Glomerular endothelial cell (primary cell): Measurements from ENCODE around the gene HLA-DRA. TPM values are rescaled to one million over a fixed set of nuclear protein-coding genes. Genes with fewer than 3 reads are reported as not detected.
"Not testable (repeated sequence)": the region's sequence is repeated elsewhere in the genome, so short reads cannot be mapped to it uniquely, and the experiment has no call there.

Source experiments
- DNase-seq: peaks from one replicate; pipeline ENCODE4 v3.0.0-alpha.2; 2011; ENCODE audit warnings: low read depth, low spot score; ENCODE audit errors: extremely low read depth
- total RNA-seq: library from RNA; depleted of rRNA; stranded (reverse); fragments of >200 nt; gene quantifications from 2 replicates; pipeline ENCODE4 v1.2.3, GENCODE V29; 2015

Gene HLA-DRA
- total RNA-seq, 1 donor from 2014 or later = 0.41 TPM

GRCh38 chr6:32473376-32474348 is 34.0 kb downstream of the HLA-DRA start:
- DNase-seq = not testable (repeated sequence)

GRCh38 chr6:32475392-32476206 is 35.9 kb downstream of the HLA-DRA start:
- no peak for DNase-seq

GRCh38 chr6:32483968-32484613 is 44.4 kb downstream of the HLA-DRA start:
- DNase-seq = no peak

- no peak for DNase-seq
Observed at GRCh38 chr6:32484614-32484998, 44.9 kb downstream of the HLA-DRA start.

- DNase-seq = no peak
Observed at GRCh38 chr6:32488083-32488482, 48.4 kb downstream of the HLA-DRA start.

- no peak for DNase-seq
Observed at GRCh38 chr6:32491700-32492099, 52.0 kb downstream of the HLA-DRA start.

- DNase-seq = no peak
Observed at GRCh38 chr6:32492351-32492750, 52.7 kb downstream of the HLA-DRA start.

Other genes starting within 250 kb of the HLA-DRA start
- 38.3 and 72.2 TPM in 2 replicates for gene PBX2, start 249.7 kb upstream of the HLA-DRA start, total RNA-seq
- gene GPSM3, start 247.2 kb upstream of the HLA-DRA start, total RNA-seq = 15.5 and 21.8 TPM in 2 replicates
- gene NOTCH4, start 215.8 kb upstream of the HLA-DRA start, total RNA-seq = 66.1 and 242 TPM in 2 replicates
- gene TSBP1, start 68.0 kb upstream of the HLA-DRA start, total RNA-seq = not detected in 2 replicates
- gene BTNL2, start 32.7 kb upstream of the HLA-DRA start, total RNA-seq = not detected in 2 replicates
- gene HLA-DRB5, start 90.4 kb downstream of the HLA-DRA start, total RNA-seq = 0.70 TPM in 1 of 2 replicates, not detected in the other
- 12.7 and 20.4 TPM in 2 replicates for gene HLA-DRB1, start 150.0 kb downstream of the HLA-DRA start, total RNA-seq
- not detected in 2 replicates for gene HLA-DQA1, start 197.5 kb downstream of the HLA-DRA start, total RNA-seq
- gene HLA-DQB1, start 226.8 kb downstream of the HLA-DRA start, total RNA-seq = 0.10 and 1.1 TPM in 2 replicates